B cell (primary cell): ENCODE measurements around the gene PSMB2.
"Not testable (repeated sequence)": the region's sequence is repeated elsewhere in the genome, so short reads cannot be mapped to it uniquely, and the experiment has no call there.

Source experiments
- CTCF ChIP-seq: fragments of 200-600 bp; IDR thresholded peaks from one replicate; pipeline ENCODE4 v1.8.0; 2022; ENCODE audit warnings: antibody characterized with exemption, mild to moderate bottlenecking
- EZH2 ChIP-seq: IDR thresholded peaks from 2 replicates; pipeline ENCODE4 v1.6.1; 2012; ENCODE audit warnings: borderline replicate concordance, low read depth, mild to moderate bottlenecking, moderate library complexity, low read length; ENCODE audit not compliant: insufficient read depth, poor library complexity, severe bottlenecking

- not testable (repeated sequence) for TF ChIP-seq CTCF, EZH2
Measured at GRCh38 chr1:35690103-35690502, 48.8 kb upstream of the PSMB2 start.
